ENCODE measurements around the gene CEP120.
"Not testable (repeated sequence)": the region's sequence is repeated elsewhere in the genome, so short reads cannot be mapped to it uniquely, and the experiment has no call there.

Gene CEP120

DNA sequence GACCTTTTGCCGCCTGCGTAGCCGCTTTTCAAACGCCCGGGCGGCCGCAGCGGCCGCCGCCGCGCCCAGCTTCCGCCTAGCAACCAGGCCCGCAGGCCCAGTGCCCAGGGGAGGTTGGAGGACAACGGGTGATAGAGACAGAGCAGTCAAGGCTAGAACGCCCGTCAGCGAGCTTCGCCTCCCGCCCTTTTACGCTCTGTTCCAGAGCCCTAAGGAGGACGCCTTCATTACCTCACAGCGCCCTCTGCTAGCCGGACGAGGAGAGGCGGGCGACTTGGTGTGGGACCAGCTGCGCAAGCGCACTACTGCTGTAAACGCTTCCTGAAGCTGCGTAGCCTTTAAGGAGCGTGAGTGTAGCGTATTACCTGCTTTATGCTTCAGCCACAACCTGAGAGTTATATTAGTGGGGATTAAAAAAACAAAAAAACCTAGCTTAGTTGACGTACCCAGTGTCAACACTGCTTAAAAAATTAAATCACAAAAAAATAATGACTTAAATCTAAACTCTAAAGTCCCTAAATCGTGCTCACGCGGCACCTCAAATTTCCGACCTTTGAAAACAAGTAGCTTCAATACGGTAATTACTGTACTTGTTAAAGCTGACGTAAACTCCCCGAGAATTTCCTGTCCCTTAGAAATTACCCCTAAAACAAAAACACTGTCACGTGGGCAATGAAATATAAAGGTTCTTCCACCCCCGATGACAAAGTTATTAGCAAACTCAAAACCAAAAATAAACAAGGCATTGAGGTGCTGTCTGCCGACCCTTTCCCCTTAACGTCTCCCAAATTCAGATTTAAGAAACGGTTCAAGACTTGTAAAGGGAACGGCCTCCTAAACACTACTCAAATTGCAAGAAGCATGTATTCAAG lies at the start of gene CEP120:
TSS of gene CEP120 (minus strand) at position 126 of the 872 bp plus-strand sequence. CDS start 405 bp downstream, outside the sequence.
- peak; percentile 100 for DNase-seq

DNA sequence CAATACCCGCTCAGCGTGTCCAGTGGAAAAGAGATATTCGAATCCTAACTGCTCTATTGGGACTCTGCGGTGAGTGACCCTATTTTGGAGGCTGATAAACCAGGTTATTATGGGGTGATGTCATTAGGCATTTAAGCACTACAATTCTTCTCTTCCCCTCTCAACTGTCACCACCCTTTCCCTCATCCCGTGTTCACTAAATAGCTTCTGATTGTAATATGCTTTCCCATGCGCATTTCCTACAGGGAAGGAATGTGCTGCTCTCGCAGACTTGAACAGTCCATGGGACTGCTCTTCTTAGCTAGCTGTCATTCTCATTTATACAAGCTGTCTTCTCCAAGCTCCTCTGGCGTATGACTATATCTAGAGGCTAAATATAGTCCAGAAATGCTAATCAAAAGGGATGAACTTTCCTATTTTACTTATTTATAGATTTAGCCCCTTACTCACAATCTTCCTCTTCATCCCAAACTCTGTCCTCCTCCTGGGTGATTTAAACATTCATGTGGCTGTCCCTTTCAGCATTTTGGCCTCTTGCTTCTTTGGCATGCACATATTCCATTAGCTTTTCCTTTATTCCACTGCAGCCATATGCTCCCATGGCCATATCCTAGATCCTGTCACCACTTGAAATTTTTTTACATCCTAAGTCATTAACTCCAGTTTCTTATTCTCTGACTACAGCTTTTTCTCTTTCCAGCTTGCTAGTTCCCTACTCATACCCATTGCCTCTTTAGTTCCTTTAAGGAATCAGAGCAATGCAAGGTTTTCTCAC lies 49.1 kb upstream of the CEP120 start:
- DNase-seq, result no peak

DNA sequence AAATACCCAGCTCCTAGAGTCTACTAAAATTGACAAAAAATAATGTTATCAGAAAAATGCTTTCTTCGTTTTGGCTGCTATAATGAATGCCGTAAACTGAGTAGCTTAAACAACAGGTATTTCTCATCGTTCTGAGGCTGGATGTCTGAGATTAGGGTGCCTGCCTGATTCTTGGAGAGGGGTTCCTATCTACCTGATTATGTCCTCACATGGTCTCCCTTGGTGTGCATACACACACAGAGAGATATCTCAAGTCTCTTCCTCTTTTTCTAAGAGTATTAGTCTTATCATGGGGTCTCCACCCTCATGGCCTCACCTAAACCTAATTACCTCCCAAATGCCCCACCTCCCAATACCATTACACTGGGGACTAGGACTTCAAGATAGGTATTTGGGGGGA lies 48.2 kb upstream of the CEP120 start:
- no peak for DNase-seq

DNA sequence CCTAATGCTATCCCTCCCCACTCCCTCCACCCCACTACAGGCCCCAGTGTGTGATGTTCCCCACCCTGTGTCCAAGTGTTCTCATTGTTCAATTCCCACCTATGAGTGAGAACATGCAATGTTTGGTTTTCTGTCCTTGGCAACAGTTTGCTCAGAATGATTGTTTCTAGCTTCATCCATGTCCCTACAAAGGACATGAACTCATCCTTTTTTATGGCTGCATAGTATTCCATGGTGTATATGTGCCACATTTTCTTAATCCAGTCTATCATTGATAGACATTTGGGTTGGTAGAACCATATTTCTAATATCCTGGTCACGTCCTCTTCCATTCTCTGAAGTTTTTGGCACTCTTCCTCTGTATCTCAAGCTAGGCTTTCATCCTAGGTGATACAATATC lies 43.6 kb upstream of the CEP120 start:
- DNase-seq, result not testable (repeated sequence)

DNA sequence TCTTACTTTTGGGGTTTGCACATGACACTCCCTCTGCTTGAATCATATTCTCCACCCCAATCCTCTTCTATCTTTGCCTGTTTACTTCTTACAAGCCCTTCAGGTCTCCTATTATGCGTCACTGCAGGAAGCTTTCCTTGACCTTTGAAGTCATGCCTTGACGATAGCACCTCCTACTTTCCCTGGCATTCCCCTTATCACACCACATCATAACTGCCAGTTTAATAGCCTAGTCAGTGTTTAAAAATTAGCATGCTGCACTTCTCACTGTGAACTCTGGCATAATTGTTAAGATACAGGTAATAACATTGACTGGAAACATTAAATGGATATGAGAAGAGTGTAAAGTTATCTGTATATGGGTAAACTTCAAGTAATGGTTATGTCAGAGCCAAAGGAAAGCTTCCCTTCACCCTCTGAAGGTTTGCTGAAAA lies 37.1 kb upstream of the CEP120 start:
- DNase-seq, result peak; percentile 78

DNA sequence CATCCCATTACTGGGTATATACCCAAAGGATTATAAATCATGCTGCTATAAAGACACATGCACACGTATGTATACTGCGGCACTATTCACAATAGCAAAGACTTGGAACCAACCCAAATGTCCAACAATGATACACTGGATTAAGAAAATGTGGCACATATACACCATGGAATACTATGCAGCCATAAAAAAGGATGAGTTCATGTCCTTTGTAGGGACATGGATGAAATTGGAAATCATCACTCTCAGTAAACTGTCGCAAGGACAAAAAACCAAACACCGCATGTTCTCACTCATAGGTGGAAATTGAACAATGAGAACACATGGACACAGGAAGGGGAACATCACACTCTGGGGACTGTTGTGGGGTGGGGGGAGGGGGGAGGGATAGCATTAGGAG lies 35.8 kb upstream of the CEP120 start:
- DNase-seq, result not testable (repeated sequence)

DNA sequence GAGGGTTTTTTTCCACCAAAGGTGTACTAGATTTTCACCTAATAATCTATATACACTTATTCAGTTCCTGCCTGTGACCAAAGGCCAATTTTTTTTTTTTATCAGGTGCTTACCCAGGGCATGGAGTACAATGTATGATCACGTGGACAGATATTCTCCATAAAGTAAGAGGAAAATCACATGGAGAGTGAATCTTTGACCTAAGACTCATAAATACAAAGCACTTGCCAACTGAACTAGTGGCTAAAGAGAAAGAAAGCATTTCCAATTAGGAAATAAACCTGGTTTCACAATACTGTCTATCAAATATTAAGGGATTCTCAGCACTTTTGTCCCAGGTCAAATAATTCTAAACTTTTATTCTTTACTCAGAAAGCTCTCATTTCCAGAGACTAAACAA lies 33.0 kb upstream of the CEP120 start:
- DNase-seq, result no peak

DNA sequence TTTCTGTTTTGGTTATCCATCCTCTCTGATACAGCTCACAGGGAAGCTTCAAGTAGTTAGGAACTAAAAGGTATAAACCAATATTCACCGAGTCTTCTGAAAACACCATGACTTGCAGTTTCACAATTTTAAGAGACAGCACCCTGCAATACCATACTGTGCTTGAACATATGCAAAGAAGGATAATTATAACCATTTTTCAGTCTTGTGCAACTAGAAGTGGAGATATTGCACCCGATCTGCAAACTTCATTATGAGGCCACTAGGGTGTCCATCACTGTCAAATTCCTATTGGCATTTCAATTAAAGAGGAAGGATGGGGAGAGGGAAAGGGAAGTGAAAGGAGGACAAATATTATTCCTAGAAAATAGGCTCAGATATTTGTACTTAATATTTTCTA lies 32.4 kb upstream of the CEP120 start:
- DNase-seq, result peak; percentile 66

DNA sequence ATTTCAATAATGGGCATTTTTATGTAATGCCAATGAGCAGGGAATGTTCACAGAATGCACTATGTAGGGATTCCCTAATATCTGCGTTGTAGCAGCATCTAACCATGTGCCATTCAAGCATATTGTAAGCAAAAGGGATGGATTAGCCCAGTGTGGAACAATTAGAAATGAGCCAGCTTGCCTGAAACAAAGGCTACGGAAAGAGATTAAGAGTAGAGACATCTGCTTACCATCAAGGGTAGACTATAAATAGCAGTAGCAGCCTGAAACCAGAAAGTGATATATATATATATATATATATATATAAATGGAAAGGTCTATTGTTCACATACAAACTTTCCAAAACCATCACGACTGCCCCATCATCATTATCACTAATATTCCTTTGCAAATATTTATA lies 31.9 kb upstream of the CEP120 start:
- peak; percentile 69 for DNase-seq

DNA sequence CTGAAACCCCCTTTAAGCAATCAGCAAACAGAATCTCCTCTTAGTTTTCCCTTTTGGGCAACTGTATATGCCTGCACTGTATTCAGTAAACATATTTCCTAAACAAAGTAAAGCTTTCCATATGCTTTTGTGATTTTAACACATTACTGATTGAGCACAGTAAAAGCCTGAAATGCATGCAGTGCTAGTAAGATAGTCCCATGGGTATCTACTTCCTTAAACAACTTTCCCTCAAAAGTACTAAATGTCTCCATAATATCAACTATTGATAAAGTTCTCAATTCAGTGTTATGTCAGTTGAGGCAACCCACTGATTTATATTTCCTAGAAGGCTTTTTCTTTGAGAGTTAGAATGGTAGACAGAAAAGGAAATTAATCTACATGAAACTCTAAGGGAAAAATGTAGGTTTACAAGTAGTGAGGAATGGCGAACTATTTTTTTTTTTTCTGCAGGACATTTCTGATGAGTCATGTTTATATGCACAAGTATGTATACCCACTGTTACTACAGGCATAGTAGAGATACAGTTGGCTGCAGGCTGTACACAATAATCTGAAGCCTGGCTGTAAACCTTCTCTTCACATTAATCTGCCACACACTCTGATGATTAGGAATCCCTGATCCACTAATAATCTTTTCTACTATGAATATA lies 31.2 kb upstream of the CEP120 start:
- peak; percentile 40 for DNase-seq

DNA sequence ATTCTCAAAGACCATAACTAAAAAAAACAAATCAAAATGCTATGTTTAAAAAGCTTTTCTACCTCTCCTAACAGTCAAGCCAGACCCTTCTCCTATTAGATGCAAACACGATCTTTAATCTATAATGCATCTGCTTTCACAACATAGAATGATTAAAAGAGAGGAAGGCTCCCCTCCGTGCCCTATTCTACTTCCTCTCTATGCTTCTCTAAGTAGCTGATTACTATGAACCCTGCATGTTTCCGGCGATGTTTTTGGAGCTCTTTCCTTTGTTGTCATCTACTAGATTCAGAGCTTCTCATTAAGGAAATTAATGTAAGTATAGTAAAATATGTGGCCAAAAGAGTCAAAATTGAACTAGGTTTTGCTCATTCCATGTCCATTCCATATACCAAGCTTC lies 29.2 kb upstream of the CEP120 start:
- DNase-seq, result peak; percentile 32

DNA sequence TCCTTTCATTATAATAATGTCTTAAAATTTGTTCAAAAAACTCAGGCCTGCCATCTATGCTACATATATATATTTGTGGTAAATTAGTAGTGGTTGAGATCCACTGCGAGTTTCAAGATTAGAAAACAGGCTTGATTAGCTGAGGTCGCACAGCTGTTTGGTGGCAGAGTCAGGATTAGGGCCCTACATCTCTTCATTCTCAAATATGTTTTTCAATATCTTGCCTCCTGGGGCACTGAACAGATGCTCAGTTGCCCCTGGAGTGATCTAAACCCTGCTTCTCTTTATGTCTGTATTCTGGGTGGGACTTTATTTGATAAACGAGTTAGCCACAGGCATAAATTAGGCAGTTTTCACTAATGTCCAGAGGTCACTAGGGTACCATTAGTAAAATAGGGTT lies 27.8 kb upstream of the CEP120 start:
- DNase-seq, result peak; percentile 97

DNA sequence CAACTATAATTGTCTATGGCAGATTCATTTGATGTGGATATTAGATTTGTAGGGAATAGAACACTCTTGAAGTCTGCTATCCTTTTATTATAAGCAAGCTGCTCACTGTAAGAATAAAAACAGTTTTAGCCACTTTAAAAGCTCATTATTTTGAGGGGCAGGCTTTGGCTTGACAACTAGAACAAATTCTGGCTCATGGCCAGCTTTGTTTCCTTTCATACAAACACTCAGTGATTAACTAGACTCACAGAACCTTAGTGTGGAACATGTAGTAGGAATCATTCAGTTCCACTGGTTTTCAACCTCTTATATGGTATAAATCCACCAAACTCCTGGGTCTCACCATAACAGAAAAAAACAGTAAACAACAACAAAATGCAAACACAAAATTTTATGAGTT lies 27.4 kb upstream of the CEP120 start:
- DNase-seq, result peak; percentile 98

DNA sequence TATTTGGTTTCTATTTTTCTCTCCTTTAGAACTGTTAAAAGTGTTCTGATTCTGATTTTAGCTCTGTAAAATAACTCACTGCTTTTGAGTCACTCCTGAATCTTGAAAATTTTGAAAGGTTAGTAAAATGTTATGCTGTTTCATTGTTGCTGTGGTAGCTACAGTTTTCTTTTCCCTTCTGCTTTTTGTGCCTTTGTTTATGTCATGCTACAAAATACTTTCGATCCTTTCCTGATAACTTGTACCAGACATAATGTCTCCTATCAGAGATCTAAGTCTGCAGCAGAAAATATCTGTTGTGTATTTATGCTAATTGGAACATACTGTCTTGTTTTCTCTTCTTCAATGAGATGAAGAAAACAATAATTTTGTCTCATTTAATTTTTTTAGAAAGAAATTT lies 26.9 kb upstream of the CEP120 start:
- peak; percentile 46 for DNase-seq

DNA sequence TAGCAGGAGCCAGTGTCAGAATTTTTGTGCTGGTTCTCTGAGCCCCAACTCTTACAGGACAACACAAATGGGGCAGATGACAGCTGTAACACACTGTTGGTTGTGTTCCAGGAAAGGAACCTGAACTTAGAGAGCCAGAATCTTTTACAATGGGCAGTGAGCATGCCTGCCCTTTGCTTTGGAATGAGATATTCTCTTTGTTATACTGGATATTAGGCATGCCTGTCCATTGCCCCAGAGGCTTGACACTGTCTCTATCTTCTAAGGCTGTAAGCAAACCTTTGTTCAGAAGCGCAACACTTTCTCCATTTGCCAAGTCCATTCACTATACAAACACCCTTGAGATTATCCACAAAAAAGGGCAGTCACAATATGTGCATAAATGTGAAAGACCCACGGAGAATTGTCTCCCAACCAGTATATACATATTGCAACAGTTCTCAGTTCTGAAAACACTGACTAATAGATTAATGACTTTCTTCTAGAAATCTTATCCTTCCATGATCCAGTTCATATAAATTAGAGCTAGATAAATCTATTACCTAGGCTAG lies 26.3 kb upstream of the CEP120 start:
- peak; percentile 68 for DNase-seq

DNA sequence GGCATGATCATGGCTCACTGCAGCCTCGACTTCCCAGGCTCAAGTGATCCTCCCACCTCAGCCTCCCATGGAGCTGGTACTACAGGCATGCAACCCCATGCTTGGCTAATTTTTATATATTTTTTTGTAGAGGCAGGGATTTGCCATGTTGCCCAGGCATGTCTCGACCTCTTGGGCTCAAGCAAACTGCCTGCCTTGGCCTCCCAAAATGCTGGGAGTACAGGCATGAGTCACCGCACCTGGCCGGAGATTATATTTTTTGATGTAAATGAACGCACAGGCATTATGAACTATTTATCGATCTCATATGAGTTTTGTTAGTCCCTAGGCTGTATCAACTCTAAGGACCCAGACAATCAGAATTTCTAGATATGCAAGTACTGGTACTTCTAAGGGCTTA lies 25.5 kb upstream of the CEP120 start:
- no peak for DNase-seq

DNA sequence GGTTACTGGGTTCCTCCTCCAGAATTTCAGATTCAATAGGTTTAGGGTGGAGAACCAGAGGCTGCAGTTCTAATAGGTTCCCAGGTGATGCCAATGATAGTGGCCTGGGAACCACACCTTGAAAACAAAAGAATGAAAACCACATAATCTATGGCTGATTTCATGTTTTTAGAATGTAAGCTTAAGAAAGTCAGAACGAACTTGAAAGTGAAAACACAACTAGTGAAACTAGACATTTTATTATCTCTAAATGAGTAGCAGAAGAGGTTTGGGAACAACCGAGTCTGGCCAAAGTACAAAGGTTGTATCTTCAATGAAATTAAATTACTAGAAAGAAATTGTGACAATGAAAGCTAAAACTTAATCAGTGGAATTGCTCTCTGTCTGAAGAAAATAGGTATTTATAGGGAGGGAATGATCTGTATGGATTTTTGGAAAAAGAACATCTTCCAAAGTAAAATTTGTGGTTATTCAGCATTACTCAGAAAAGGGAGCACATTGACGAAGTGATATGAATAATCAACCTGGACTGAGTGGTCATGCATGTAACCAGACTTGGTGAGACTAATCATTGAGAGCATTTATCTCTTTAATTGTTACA lies 24.9 kb upstream of the CEP120 start:
- no peak for DNase-seq

DNA sequence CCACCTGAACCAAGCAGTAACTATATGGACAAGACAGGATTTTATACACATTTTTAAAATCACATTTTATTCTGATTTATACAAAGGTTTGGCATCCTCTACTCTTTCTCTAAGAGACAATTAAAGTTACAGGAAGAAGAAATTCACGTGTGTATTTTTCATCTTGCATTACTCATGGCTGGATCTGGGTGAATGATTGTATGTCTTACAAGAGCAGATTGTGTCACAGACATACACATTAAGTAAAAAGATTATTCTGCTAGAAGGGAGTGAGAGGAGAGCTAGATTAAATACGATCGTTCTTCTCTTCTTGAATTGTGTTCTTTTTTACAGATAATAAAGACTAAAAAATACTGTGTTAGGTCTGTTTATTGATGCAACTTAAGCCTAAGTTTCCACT lies 20.8 kb upstream of the CEP120 start:
- DNase-seq, result peak; percentile 50

DNA sequence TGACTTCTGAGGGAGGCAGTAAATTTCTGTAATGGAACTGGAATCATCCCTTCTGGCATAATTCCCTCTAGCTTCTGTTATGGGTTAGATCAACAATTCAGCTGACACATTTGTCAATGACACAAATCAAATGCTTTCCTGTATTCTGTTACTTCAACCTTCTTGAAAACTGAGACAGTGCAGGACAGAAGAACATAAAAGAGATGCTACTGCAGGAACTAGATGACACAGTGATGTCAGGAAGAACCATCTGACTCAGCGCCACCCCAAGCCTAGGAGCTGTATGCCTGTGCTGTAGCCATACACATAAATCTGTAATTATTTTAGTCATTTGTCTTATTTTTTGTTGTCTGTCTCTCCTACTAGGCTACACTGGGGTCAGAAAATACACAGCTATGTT lies 18.2 kb upstream of the CEP120 start:
- peak; percentile 70 for DNase-seq

DNA sequence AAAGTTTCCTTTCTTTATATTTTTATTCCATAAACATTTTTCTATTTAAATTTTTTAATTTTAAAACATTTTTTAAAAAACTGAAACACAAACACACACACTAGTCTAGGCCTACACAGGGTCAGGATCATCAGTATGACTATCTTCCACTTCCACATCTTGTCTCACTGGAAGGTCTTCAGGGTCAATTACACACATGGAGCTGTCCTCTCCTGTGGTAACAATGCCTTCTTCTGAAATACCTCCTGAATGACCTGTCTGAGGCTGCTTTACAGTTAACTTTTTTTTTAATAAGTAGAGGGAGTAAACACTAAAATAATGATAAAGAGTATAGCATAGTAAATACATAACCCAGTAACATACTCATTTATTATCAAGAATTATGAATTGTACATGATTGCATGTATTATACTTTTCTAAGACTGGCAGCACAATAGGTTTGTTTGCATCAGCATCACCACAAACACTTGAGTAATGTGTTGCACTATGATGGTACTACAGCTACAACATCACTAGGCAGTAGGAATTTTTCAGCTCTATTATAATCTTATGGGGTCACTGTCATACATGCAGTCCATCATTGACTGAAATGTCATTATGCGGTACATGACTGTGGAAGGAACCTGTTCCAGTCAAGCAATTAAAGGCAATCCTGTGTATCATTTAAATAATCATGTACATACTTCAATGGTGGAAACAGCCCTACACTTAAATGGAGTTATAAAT lies 17.4 kb upstream of the CEP120 start:
- no peak for DNase-seq

DNA sequence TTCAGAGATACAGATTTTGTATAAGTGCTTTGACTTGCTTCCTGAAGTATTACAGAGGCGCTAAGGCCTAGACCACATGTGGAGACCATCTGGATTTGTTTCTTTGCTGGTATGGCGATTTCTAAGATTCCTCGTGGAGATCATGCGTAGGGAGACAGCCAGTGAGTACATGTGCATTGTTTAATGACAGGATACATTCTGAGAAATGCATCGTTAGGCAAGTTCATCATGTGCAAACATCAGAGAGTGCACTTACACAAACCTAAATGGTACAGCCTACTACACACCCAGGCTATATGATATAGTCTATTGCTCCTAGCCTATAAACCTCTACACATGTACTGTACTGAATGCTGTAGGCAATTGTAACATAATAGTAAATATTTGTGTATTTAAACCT lies 16.5 kb upstream of the CEP120 start:
- peak; percentile 87 for DNase-seq

DNA sequence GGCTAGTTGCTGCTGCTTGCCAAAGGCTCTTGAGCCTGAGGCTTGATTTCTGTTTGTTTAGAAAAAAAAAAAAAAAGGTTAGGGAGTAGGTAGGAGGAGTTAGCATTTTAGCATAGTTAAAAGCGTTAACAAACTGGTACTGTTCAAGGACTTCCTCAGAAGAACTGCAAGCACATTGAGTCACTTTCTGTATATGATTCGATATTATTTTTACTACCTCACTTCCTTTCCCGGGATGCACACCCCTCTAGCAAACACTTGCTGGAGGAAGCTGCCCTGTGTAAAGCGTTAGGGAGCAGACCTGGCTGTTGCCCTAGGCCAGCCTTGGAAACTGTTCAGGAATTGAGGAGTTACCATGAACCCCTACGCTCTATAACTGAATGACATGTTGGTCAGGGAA lies 15.7 kb upstream of the CEP120 start:
- DNase-seq, result peak; percentile 50

All from NCI-H69 (cell line).